Measurements from ENCODE around the gene GALR1.

Gene GALR1

DNA sequence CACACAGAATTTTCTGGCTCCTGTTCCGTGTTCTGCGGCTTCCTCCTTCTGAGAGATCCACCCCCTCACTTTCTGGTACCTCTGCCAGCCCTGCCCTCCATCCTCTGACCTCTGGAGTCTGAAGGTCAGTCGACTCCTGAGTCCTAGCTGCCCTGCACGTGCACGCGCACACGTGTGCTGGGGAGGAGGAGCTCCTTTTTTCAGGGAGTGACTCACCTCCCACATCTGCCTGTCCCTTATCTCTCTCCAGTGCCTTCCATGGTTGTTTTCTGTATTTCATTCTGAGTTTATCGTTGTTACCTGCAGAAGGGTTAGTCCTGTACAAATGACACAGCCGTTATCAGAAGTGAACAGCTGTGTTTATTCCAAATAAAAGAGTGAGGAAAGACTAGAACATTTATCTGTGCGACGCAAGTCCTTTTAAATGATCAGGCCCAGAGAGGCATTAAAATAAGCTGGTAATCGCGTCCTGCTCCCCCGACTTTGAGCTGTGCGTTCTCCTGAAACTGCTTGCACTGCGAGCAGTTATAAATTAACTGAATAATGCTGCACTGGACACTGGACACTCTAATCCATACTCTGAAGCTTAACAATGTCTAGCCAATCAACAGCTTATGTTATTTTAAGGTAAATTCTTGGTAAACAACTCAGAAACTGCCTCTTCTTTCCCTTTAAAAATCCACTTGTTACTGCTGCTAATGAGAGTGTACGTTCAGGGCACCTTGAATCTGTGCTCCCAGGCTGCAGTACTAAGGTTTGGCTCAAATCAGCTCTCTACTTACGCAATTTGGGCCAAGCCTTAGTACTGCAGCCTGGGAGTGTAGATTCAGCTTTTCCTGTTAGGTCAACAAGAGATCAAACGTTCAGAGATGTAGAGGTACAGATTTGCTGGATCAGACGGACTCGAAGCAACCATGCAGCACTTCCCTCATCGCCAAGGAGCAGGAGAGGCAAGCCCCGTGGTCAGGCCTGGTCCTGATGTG is 72.5 kb downstream of the GALR1 start:
- no peak for TF ChIP-seq CTCF (IDR thresholded peaks at IDR 0.05; ENCODE audit: extremely low read depth, missing control alignments)
- DNase-seq (ENCODE audit: low spot score): no peak

GRCh38 chr18:77323640-77324299 is 74.1 kb downstream of the GALR1 start:
- DNase-seq (ENCODE audit: low spot score): no peak
- no peak for TF ChIP-seq CTCF (IDR thresholded peaks at IDR 0.05; ENCODE audit: extremely low read depth, missing control alignments)
